ENCODE data around the gene CCL27. TPM values are rescaled to one million over a fixed set of nuclear protein-coding genes. Genes with fewer than 3 reads are reported as not detected.

The CCL27 gene
- polyA plus RNA-seq, 1 donor: 0.18 TPM

- WGBS (ENCODE audit: insufficient coverage, low lambda C conversion rate): no CpG with 5 or more reads among the region's 23 CpGs
- no peak for DNase-seq
These were observed 25.6 kb downstream of the CCL27 start for GRCh38 chr9:34636791-34637355.

GRCh38 chr9:34635556-34635955 lies 26.9 kb downstream of the CCL27 start:
- H3K27me3 ChIP-seq (ENCODE audit: control insufficient read depth, insufficient read depth, low read length): peaks cover 6% of the 10 kb centered on the region
- 80% methylated on average over 1 of the region's 14 CpGs for WGBS (ENCODE audit: insufficient coverage, low lambda C conversion rate)
- H3K36me3 ChIP-seq (ENCODE audit: control insufficient read depth, insufficient read depth, low read length): peaks cover 11% of the 10 kb centered on the region
- H3K9me3 ChIP-seq (ENCODE audit: control insufficient read depth, low read depth, low read length): no peaks in the 10 kb centered on the region
- no peak overlapping the region for H3K4me3 ChIP-seq (ENCODE audit: low read length)
- DNase-seq: no peak
- H3K4me1 ChIP-seq (ENCODE audit: control insufficient read depth, insufficient read depth, low read length): peaks cover 14% of the 10 kb centered on the region
- no peak overlapping the region for H3K27ac ChIP-seq (ENCODE audit: low read length)

More at GRCh38 chr9:34636791-34637355, 25.6 kb downstream of the CCL27 start:
- Histone ChIP-seq H3K4me3 (ENCODE audit: low read length) (peak overlapping the region; percentile 72), H3K36me3 (ENCODE audit: control insufficient read depth, insufficient read depth, low read length) (peaks cover 11% of the 10 kb centered on the region), H3K27me3 (ENCODE audit: control insufficient read depth, insufficient read depth, low read length) (no peaks in the 10 kb centered on the region), H3K4me1 (ENCODE audit: control insufficient read depth, insufficient read depth, low read length) (peaks cover 14% of the 10 kb centered on the region), H3K27ac (ENCODE audit: low read length) (no peak overlapping the region), H3K9me3 (ENCODE audit: control insufficient read depth, low read depth, low read length) (no peaks in the 10 kb centered on the region)

GRCh38 chr9:34634551-34635248 lies 27.8 kb downstream of the CCL27 start:
- Histone ChIP-seq H3K36me3 (ENCODE audit: control insufficient read depth, insufficient read depth, low read length) (peaks cover 11% of the 10 kb centered on the region), H3K4me3 (ENCODE audit: low read length) (no peak overlapping the region), H3K27me3 (ENCODE audit: control insufficient read depth, insufficient read depth, low read length) (peaks cover 15% of the 10 kb centered on the region), H3K27ac (ENCODE audit: low read length) (no peak overlapping the region), H3K4me1 (ENCODE audit: control insufficient read depth, insufficient read depth, low read length) (peaks cover 19% of the 10 kb centered on the region), H3K9me3 (ENCODE audit: control insufficient read depth, low read depth, low read length) (no peaks in the 10 kb centered on the region)
- WGBS (ENCODE audit: insufficient coverage, low lambda C conversion rate): no CpG with 5 or more reads among the region's 3 CpGs
- no peak for DNase-seq

- DNase-seq: peak in 1 of 2 donors; percentile 54
- Histone ChIP-seq H3K4me3 (ENCODE audit: low read length) (no peak overlapping the region), H3K27ac (ENCODE audit: low read length) (no peak overlapping the region), H3K27me3 (ENCODE audit: control insufficient read depth, insufficient read depth, low read length) (peaks cover 22% of the 10 kb centered on the region), H3K36me3 (ENCODE audit: control insufficient read depth, insufficient read depth, low read length) (peaks cover 11% of the 10 kb centered on the region), H3K9me3 (ENCODE audit: control insufficient read depth, low read depth, low read length) (no peaks in the 10 kb centered on the region), H3K4me1 (ENCODE audit: control insufficient read depth, insufficient read depth, low read length) (peaks cover 19% of the 10 kb centered on the region)
- no CpG with 5 or more reads among the region's 3 CpGs for WGBS (ENCODE audit: insufficient coverage, low lambda C conversion rate)
These were observed 28.5 kb downstream of the CCL27 start for GRCh38 chr9:34633851-34634550.

GRCh38 chr9:34633166-34633565 lies 29.3 kb downstream of the CCL27 start:
- no peak overlapping the region for H3K27ac ChIP-seq (ENCODE audit: low read length)
- no peak overlapping the region for H3K4me3 ChIP-seq (ENCODE audit: low read length)
- peaks cover 20% of the 10 kb centered on the region for H3K4me1 ChIP-seq (ENCODE audit: control insufficient read depth, insufficient read depth, low read length)
- peaks cover 11% of the 10 kb centered on the region for H3K36me3 ChIP-seq (ENCODE audit: control insufficient read depth, insufficient read depth, low read length)
- peaks cover 28% of the 10 kb centered on the region for H3K27me3 ChIP-seq (ENCODE audit: control insufficient read depth, insufficient read depth, low read length)
- no CpG with 5 or more reads among the region's 5 CpGs for WGBS (ENCODE audit: insufficient coverage, low lambda C conversion rate)
- DNase-seq: no peak
- no peaks in the 10 kb centered on the region for H3K9me3 ChIP-seq (ENCODE audit: control insufficient read depth, low read depth, low read length)

- Histone ChIP-seq H3K9me3 (ENCODE audit: control insufficient read depth, low read depth, low read length) (peaks cover 5% of the 10 kb centered on the region), H3K27me3 (ENCODE audit: control insufficient read depth, insufficient read depth, low read length) (peaks cover 54% of the 10 kb centered on the region), H3K36me3 (ENCODE audit: control insufficient read depth, insufficient read depth, low read length) (peaks cover 10% of the 10 kb centered on the region), H3K4me1 (ENCODE audit: control insufficient read depth, insufficient read depth, low read length) (peaks cover 17% of the 10 kb centered on the region), H3K27ac (ENCODE audit: low read length) (no peak overlapping the region), H3K4me3 (ENCODE audit: low read length) (no peak overlapping the region)
- no CpG with 5 or more reads among the region's 5 CpGs for WGBS (ENCODE audit: insufficient coverage, low lambda C conversion rate)
- peak in 1 of 2 donors; percentile 46 for DNase-seq
These were observed 31.9 kb downstream of the CCL27 start for GRCh38 chr9:34630402-34631154.

GRCh38 chr9:34629491-34629808 lies 33.0 kb downstream of the CCL27 start:
- H3K27ac ChIP-seq (ENCODE audit: low read length): no peak overlapping the region
- no peak for DNase-seq
- H3K36me3 ChIP-seq (ENCODE audit: control insufficient read depth, insufficient read depth, low read length): no peaks in the 10 kb centered on the region
- 25% methylated on average over 1 of the region's 5 CpGs for WGBS (ENCODE audit: insufficient coverage, low lambda C conversion rate)
- no peak overlapping the region for H3K4me3 ChIP-seq (ENCODE audit: low read length)
- H3K4me1 ChIP-seq (ENCODE audit: control insufficient read depth, insufficient read depth, low read length): peaks cover 19% of the 10 kb centered on the region
- peaks cover 6% of the 10 kb centered on the region for H3K9me3 ChIP-seq (ENCODE audit: control insufficient read depth, low read depth, low read length)
- H3K27me3 ChIP-seq (ENCODE audit: control insufficient read depth, insufficient read depth, low read length): peaks cover 65% of the 10 kb centered on the region

- Histone ChIP-seq H3K4me1 (ENCODE audit: control insufficient read depth, insufficient read depth, low read length) (peaks cover 21% of the 10 kb centered on the region), H3K36me3 (ENCODE audit: control insufficient read depth, insufficient read depth, low read length) (no peaks in the 10 kb centered on the region), H3K4me3 (ENCODE audit: low read length) (peak within 1 kb of the TSS; percentile 16), H3K27ac (ENCODE audit: low read length) (no peak within 1 kb of the TSS), H3K9me3 (ENCODE audit: control insufficient read depth, low read depth, low read length) (peaks cover 8% of the 10 kb centered on the region), H3K27me3 (ENCODE audit: control insufficient read depth, insufficient read depth, low read length) (peaks cover 71% of the 10 kb centered on the region)
- WGBS (ENCODE audit: insufficient coverage, low lambda C conversion rate): 0% methylated on average over 1 of the region's 69 CpGs
- peak in 1 of 2 donors; percentile 58 for DNase-seq
These were observed 33.6 kb downstream of the CCL27 start, which contains the start of gene ARID3C for GRCh38 chr9:34628656-34629490. Gene ARID3C (minus strand): TSS chr9:34629066. CDS start chr9:34628014, 1,052 bp downstream.

GRCh38 chr9:34627716-34628655 lies 34.5 kb downstream of the CCL27 start:
- no peak for DNase-seq
- H3K27ac ChIP-seq (ENCODE audit: low read length): no peak overlapping the region
- H3K27me3 ChIP-seq (ENCODE audit: control insufficient read depth, insufficient read depth, low read length): peaks cover 80% of the 10 kb centered on the region
- peaks cover 21% of the 10 kb centered on the region for H3K4me1 ChIP-seq (ENCODE audit: control insufficient read depth, insufficient read depth, low read length)
- peak overlapping the region; percentile 16 for H3K4me3 ChIP-seq (ENCODE audit: low read length)
- no peaks in the 10 kb centered on the region for H3K36me3 ChIP-seq (ENCODE audit: control insufficient read depth, insufficient read depth, low read length)
- 18% methylated on average over 7 of the region's 20 CpGs for WGBS (ENCODE audit: insufficient coverage, low lambda C conversion rate)
- H3K9me3 ChIP-seq (ENCODE audit: control insufficient read depth, low read depth, low read length): peaks cover 8% of the 10 kb centered on the region

Data from large intestine (tissue), 3 donors.